Measurements from ENCODE around the gene HMCN2.

DNA sequence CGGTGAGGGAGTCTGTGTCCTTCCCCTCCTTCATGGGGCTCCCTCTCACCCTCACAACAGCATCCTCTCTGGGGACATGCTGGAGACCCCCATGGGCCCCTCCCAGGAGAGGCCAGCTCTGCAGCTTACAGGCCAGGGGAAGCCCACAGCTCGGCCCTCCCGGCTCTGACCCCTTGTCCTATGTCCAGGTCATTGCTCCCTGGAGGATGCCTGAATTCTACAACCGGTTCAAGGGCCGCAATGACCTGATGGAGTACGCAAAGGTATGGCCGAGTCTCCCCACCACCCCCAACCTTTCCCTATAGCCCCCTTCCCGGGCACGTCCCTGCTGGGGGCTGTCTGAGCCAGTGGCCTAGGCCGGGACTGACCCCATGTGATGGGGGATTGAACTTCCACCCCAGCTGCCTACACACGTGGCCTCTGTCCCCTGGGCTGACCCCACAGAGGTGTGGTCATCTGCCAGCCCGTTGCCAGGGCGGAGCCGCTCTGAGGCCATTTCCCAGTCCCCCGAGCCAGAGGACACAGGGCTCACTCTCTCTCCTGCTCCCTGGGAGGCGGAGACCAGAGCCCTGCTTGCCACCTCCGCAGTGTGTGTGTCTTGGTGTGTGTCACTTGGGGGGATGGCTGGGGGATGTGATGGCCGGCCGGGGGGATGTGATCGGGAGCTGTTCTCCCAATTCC lies 201.1 kb downstream of the HMCN2 start:
- TF ChIP-seq ZBTB21 (CRISPR knock-in tag; IDR thresholded peaks at IDR 0.05; ENCODE audit: borderline replicate concordance) (no peak), TEAD4 (CRISPR knock-in tag; IDR thresholded peaks at IDR 0.05) (no peak), TP53 (CRISPR knock-in tag; IDR thresholded peaks at IDR 0.05) (no peak), GTF2I (CRISPR knock-in tag; conservative IDR thresholded peaks at IDR 0.05) (no peak), NFE2L1 (CRISPR knock-in tag; IDR thresholded peaks at IDR 0.05) (no peak), CREB1 (CRISPR knock-in tag; IDR thresholded peaks at IDR 0.05) (no peak)
- TF ChIP-seq, protein P1, sequence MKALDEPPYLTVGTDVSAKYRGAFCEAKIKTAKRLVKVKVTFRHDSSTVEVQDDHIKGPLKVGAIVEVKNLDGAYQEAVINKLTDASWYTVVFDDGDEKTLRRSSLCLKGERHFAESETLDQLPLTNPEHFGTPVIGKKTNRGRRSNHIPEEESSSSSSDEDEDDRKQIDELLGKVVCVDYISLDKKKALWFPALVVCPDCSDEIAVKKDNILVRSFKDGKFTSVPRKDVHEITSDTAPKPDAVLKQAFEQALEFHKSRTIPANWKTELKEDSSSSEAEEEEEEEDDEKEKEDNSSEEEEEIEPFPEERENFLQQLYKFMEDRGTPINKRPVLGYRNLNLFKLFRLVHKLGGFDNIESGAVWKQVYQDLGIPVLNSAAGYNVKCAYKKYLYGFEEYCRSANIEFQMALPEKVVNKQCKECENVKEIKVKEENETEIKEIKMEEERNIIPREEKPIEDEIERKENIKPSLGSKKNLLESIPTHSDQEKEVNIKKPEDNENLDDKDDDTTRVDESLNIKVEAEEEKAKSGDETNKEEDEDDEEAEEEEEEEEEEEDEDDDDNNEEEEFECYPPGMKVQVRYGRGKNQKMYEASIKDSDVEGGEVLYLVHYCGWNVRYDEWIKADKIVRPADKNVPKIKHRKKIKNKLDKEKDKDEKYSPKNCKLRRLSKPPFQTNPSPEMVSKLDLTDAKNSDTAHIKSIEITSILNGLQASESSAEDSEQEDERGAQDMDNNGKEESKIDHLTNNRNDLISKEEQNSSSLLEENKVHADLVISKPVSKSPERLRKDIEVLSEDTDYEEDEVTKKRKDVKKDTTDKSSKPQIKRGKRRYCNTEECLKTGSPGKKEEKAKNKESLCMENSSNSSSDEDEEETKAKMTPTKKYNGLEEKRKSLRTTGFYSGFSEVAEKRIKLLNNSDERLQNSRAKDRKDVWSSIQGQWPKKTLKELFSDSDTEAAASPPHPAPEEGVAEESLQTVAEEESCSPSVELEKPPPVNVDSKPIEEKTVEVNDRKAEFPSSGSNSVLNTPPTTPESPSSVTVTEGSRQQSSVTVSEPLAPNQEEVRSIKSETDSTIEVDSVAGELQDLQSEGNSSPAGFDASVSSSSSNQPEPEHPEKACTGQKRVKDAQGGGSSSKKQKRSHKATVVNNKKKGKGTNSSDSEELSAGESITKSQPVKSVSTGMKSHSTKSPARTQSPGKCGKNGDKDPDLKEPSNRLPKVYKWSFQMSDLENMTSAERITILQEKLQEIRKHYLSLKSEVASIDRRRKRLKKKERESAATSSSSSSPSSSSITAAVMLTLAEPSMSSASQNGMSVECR (CRISPR knock-in tag; IDR thresholded peaks at IDR 0.05; ENCODE audit: borderline replicate concordance): no peak
- TF ChIP-seq, protein P2, sequence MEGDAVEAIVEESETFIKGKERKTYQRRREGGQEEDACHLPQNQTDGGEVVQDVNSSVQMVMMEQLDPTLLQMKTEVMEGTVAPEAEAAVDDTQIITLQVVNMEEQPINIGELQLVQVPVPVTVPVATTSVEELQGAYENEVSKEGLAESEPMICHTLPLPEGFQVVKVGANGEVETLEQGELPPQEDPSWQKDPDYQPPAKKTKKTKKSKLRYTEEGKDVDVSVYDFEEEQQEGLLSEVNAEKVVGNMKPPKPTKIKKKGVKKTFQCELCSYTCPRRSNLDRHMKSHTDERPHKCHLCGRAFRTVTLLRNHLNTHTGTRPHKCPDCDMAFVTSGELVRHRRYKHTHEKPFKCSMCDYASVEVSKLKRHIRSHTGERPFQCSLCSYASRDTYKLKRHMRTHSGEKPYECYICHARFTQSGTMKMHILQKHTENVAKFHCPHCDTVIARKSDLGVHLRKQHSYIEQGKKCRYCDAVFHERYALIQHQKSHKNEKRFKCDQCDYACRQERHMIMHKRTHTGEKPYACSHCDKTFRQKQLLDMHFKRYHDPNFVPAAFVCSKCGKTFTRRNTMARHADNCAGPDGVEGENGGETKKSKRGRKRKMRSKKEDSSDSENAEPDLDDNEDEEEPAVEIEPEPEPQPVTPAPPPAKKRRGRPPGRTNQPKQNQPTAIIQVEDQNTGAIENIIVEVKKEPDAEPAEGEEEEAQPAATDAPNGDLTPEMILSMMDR (IDR thresholded peaks at IDR 0.05): no peak
- TF ChIP-seq, protein P3, sequence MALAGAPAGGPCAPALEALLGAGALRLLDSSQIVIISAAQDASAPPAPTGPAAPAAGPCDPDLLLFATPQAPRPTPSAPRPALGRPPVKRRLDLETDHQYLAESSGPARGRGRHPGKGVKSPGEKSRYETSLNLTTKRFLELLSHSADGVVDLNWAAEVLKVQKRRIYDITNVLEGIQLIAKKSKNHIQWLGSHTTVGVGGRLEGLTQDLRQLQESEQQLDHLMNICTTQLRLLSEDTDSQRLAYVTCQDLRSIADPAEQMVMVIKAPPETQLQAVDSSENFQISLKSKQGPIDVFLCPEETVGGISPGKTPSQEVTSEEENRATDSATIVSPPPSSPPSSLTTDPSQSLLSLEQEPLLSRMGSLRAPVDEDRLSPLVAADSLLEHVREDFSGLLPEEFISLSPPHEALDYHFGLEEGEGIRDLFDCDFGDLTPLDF (CRISPR knock-in tag; IDR thresholded peaks at IDR 0.05): no peak
- TF ChIP-seq, protein P4, sequence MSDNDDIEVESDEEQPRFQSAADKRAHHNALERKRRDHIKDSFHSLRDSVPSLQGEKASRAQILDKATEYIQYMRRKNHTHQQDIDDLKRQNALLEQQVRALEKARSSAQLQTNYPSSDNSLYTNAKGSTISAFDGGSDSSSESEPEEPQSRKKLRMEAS (CRISPR knock-in tag; IDR thresholded peaks at IDR 0.05): no peak
- TF ChIP-seq, protein P5, sequence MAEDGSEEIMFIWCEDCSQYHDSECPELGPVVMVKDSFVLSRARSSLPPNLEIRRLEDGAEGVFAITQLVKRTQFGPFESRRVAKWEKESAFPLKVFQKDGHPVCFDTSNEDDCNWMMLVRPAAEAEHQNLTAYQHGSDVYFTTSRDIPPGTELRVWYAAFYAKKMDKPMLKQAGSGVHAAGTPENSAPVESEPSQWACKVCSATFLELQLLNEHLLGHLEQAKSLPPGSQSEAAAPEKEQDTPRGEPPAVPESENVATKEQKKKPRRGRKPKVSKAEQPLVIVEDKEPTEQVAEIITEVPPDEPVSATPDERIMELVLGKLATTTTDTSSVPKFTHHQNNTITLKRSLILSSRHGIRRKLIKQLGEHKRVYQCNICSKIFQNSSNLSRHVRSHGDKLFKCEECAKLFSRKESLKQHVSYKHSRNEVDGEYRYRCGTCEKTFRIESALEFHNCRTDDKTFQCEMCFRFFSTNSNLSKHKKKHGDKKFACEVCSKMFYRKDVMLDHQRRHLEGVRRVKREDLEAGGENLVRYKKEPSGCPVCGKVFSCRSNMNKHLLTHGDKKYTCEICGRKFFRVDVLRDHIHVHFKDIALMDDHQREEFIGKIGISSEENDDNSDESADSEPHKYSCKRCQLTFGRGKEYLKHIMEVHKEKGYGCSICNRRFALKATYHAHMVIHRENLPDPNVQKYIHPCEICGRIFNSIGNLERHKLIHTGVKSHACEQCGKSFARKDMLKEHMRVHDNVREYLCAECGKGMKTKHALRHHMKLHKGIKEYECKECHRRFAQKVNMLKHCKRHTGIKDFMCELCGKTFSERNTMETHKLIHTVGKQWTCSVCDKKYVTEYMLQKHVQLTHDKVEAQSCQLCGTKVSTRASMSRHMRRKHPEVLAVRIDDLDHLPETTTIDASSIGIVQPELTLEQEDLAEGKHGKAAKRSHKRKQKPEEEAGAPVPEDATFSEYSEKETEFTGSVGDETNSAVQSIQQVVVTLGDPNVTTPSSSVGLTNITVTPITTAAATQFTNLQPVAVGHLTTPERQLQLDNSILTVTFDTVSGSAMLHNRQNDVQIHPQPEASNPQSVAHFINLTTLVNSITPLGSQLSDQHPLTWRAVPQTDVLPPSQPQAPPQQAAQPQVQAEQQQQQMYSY (CRISPR knock-in tag; IDR thresholded peaks at IDR 0.05): no peak
- TF ChIP-seq, protein P6, sequence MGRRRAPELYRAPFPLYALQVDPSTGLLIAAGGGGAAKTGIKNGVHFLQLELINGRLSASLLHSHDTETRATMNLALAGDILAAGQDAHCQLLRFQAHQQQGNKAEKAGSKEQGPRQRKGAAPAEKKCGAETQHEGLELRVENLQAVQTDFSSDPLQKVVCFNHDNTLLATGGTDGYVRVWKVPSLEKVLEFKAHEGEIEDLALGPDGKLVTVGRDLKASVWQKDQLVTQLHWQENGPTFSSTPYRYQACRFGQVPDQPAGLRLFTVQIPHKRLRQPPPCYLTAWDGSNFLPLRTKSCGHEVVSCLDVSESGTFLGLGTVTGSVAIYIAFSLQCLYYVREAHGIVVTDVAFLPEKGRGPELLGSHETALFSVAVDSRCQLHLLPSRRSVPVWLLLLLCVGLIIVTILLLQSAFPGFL (CRISPR knock-in tag; IDR thresholded peaks at IDR 0.05; ENCODE audit: borderline replicate concordance): no peak
- TF ChIP-seq, protein P7, sequence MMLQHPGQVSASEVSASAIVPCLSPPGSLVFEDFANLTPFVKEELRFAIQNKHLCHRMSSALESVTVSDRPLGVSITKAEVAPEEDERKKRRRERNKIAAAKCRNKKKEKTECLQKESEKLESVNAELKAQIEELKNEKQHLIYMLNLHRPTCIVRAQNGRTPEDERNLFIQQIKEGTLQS (CRISPR knock-in tag; conservative IDR thresholded peaks at IDR 0.05): no peak
- TF ChIP-seq, protein P8, sequence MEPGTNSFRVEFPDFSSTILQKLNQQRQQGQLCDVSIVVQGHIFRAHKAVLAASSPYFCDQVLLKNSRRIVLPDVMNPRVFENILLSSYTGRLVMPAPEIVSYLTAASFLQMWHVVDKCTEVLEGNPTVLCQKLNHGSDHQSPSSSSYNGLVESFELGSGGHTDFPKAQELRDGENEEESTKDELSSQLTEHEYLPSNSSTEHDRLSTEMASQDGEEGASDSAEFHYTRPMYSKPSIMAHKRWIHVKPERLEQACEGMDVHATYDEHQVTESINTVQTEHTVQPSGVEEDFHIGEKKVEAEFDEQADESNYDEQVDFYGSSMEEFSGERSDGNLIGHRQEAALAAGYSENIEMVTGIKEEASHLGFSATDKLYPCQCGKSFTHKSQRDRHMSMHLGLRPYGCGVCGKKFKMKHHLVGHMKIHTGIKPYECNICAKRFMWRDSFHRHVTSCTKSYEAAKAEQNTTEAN (CRISPR knock-in tag; IDR thresholded peaks at IDR 0.05): no peak

Measured in WTC11 (cell line).